Smooth muscle cell (in vitro differentiated cells): Measurements from ENCODE around the gene JAML. TPM values are rescaled to one million over a fixed set of nuclear protein-coding genes. Genes with fewer than 3 reads are reported as not detected.

ENCODE experiments used
- DNase-seq: peaks from one replicate; lab custom pipeline; 2025; ENCODE audit not compliant: unreplicated experiment; lab: John Stamatoyannopoulos, UW
- H2AFZ ChIP-seq: fragments of 200-600 bp; sonication (generic); 2 replicates; pipeline ENCODE4 v1.6.0; 2016; ENCODE audit warnings: antibody characterized with exemption, low read depth, mild to moderate bottlenecking
- H3F3A ChIP-seq: fragments of 200-600 bp; sonication (generic); 2 replicates; pipeline ENCODE4 v1.6.0; 2017; ENCODE audit warnings: antibody characterized with exemption, low read depth
- H3K27ac ChIP-seq: fragments of 200-600 bp; sonication (generic); 2 replicates; pipeline ENCODE4 v1.5.1; 2016; ENCODE audit warnings: low read depth, mild to moderate bottlenecking
- H3K27me3 ChIP-seq: fragments of 200-600 bp; sonication (generic); 2 replicates; pipeline ENCODE4 v1.6.1; 2016; ENCODE audit warnings: low read depth, mild to moderate bottlenecking
- H3K36me3 ChIP-seq: fragments of 200-600 bp; sonication (generic); 2 replicates; pipeline ENCODE4 v1.5.1; 2016; ENCODE audit warnings: low read depth
- H3K4me1 ChIP-seq: fragments of 200-600 bp; sonication (generic); 2 replicates; pipeline ENCODE4 v1.5.1; 2016; ENCODE audit warnings: low read depth
- H3K4me2 ChIP-seq: fragments of 200-600 bp; sonication (generic); 2 replicates; pipeline ENCODE4 v1.6.0; 2016; ENCODE audit warnings: mild to moderate bottlenecking
- H3K4me3 ChIP-seq: fragments of 200-600 bp; sonication (generic); 2 replicates; pipeline ENCODE4 v1.5.1; 2016; ENCODE audit warnings: mild to moderate bottlenecking
- H3K79me2 ChIP-seq: fragments of 200-600 bp; sonication (generic); 2 replicates; pipeline ENCODE4 v1.6.0; 2016; ENCODE audit warnings: low read depth, mild to moderate bottlenecking
- H3K9ac ChIP-seq: fragments of 200-600 bp; sonication (generic); 2 replicates; pipeline ENCODE4 v1.6.0; 2016; ENCODE audit warnings: low read depth
- H3K9me3 ChIP-seq: fragments of 200-600 bp; sonication (generic); replicated peaks from 2 replicates; pipeline ENCODE4 v1.5.1; 2016; ENCODE audit warnings: low read depth
- H4K20me1 ChIP-seq: fragments of 200-600 bp; sonication (generic); 2 replicates; pipeline ENCODE4 v1.6.0; 2016; ENCODE audit warnings: low read depth
- WGBS: methylation state at CpG from one replicate; pipeline ENCODE4 v1.1.7; 2016; ENCODE audit warnings: low lambda C conversion rate; 5-methylcytosine and 5-hydroxymethylcytosine counted together
- polyA plus RNA-seq: library from polyadenylated mRNA; unstranded; fragments of >200 nt; fragmentation: Nextera tagmentation; extraction: Ambion mirVana; gene quantifications from 2 replicates; pipeline ENCODE4 v1.2.1, GENCODE V29; 2016
- total RNA-seq: library from RNA; depleted of rRNA; stranded (reverse); fragments of >200 nt; gene quantifications from 2 replicates; pipeline ENCODE4 v1.2.3, GENCODE V29; 2014
- TF ChIP-seq, protein P1 (sequence below): fragments of 200-600 bp; sonication (generic); IDR thresholded peaks from 2 replicates; pipeline ENCODE4 v1.5.1; 2017; ENCODE audit warnings: borderline replicate concordance, mild to moderate bottlenecking, antibody characterized with exemption; ENCODE audit not compliant: insufficient read depth, poor library complexity, severe bottlenecking

JAML gene
- total and polyA plus RNA-seq, 2 experiments from 2014 or later: not detected

- H3K79me2 ChIP-seq: no peaks in the 10 kb centered on the region
- no peaks in the 10 kb centered on the region for H3F3A ChIP-seq
- no peaks in the 10 kb centered on the region for H4K20me1 ChIP-seq
- H3K4me2 ChIP-seq: no peak overlapping the region
- H3K4me3 ChIP-seq: no peak overlapping the region
- DNase-seq: no peak
- H3K4me1 ChIP-seq: no peaks in the 10 kb centered on the region
- H3K27ac ChIP-seq: no peak overlapping the region
- no peak overlapping the region for H2AFZ ChIP-seq
- H3K9ac ChIP-seq: no peak overlapping the region
- H3K36me3 ChIP-seq: no peaks in the 10 kb centered on the region
- peaks cover 51% of the 10 kb centered on the region for H3K27me3 ChIP-seq
- TF ChIP-seq, protein P1, sequence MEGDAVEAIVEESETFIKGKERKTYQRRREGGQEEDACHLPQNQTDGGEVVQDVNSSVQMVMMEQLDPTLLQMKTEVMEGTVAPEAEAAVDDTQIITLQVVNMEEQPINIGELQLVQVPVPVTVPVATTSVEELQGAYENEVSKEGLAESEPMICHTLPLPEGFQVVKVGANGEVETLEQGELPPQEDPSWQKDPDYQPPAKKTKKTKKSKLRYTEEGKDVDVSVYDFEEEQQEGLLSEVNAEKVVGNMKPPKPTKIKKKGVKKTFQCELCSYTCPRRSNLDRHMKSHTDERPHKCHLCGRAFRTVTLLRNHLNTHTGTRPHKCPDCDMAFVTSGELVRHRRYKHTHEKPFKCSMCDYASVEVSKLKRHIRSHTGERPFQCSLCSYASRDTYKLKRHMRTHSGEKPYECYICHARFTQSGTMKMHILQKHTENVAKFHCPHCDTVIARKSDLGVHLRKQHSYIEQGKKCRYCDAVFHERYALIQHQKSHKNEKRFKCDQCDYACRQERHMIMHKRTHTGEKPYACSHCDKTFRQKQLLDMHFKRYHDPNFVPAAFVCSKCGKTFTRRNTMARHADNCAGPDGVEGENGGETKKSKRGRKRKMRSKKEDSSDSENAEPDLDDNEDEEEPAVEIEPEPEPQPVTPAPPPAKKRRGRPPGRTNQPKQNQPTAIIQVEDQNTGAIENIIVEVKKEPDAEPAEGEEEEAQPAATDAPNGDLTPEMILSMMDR: no peak
- no peaks in the 10 kb centered on the region for H3K9me3 ChIP-seq
Measured at GRCh38 chr11:118231461-118231860, 6.7 kb upstream of the JAML start.

DNA sequence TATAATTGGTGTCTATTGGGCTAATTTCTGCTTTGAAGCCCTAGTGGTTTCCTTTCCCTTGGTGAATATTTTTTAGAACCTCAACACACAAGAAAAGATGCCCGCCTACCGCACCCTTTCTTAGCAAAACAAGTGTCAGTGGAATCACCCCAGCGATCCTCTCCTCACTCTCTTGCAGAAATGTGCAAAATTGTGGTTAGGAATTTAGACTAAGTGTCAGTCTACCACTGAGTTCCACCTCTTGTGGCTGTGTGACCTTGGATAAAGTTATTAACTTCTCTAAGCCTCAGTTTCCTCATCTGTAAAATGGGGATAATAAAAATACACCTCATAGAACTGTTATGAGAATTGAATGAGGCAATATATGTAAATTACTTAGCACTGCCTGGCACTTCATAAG lies 5.3 kb upstream of the JAML start:
- peaks cover 49% of the 10 kb centered on the region for H3K27me3 ChIP-seq
- H3K4me3 ChIP-seq: no peak overlapping the region
- WGBS: 99% methylated on average over 3 of the region's 3 CpGs
- TF ChIP-seq, protein P1: no peak
- H3K9me3 ChIP-seq: no peaks in the 10 kb centered on the region
- no peak for DNase-seq
- no peaks in the 10 kb centered on the region for H3K79me2 ChIP-seq
- no peaks in the 10 kb centered on the region for H3K36me3 ChIP-seq
- no peaks in the 10 kb centered on the region for H4K20me1 ChIP-seq
- no peak overlapping the region for H2AFZ ChIP-seq
- H3K4me1 ChIP-seq: no peaks in the 10 kb centered on the region
- H3K4me2 ChIP-seq: no peak overlapping the region
- no peak overlapping the region for H3K9ac ChIP-seq
- no peaks in the 10 kb centered on the region for H3F3A ChIP-seq
- H3K27ac ChIP-seq: no peak overlapping the region

DNA sequence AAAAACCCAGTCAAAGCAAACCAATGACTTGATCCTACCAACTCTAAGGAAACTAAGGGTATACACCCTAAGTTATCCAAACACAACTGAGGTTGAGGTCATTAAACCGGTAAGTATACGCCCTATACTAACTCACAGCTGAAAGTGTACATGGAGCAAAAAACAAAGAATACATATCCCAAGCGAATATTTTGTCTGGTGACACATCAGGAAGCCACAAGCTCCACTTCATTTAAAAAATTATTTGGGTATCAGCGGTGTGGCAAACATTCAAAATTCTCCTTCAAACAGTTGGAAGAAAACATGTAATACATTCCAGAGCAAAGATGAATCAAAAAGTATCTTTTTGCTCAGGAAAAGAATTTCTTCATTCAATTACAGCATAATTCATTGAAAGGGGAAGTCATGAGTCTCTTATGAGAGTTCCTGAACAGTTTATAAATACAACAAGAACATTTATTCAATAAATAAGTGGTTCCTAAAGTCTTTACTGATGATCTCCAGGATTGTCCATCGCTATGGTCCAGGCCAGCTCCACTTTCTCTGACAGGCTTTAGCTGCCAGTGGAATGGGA lies 4.5 kb upstream of the JAML start:
- Histone ChIP-seq H3K79me2 (no peaks in the 10 kb centered on the region), H3K36me3 (no peaks in the 10 kb centered on the region), H4K20me1 (no peaks in the 10 kb centered on the region), H3F3A (no peaks in the 10 kb centered on the region), H2AFZ (no peak overlapping the region), H3K4me1 (no peaks in the 10 kb centered on the region), H3K27ac (no peak overlapping the region), H3K9ac (no peak overlapping the region), H3K27me3 (peaks cover 46% of the 10 kb centered on the region), H3K9me3 (no peaks in the 10 kb centered on the region), H3K4me3 (no peak overlapping the region), H3K4me2 (no peak overlapping the region)
- DNase-seq: no peak
- TF ChIP-seq, protein P1: no peak
- WGBS: 96% methylated on average over 5 of the region's 5 CpGs

DNA sequence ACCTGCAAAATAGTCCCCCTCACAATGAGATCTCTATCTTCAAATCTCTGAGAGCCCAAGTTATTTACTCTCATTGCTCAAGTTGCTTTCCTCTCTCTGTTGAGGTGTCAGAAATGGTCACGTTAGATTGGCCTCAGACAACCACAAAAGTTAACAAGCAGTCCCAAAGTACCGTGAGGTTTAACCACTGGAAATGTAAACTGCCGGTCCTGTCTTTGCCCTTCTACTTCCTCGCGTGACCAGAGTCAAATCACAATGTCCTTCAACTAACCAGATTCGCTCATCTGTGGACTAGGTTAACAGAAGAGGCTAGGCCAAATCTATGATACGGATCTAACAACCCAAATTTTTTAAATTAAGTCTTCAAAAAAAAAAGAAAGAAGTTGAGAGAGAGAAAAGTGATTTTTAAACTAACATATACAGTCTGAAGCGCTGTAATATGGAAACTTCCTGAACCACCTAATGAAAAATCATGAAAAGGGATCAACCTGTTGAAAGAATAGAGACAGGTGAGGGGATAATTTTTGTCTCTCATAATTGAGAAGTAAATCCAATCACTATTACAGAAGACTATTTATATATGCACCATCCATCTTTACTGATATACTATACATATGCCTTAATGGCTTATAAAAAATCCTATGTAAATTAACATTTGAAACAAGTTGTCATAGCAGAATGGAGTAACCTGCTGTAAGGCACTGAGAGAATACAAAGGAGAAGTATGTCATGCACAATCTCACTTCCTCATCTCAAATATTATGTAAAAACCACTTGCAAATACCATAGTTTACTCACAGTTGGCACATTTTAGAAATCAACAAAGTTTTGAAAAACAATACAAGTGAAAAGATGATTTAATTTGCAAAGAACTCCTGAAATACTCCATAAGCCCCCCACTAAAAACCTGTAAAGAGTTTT lies 3.3 kb upstream of the JAML start:
- Histone ChIP-seq H3K79me2 (no peaks in the 10 kb centered on the region), H3F3A (no peaks in the 10 kb centered on the region), H3K4me3 (no peak overlapping the region), H3K27me3 (peaks cover 51% of the 10 kb centered on the region), H2AFZ (no peak overlapping the region), H3K9me3 (no peaks in the 10 kb centered on the region), H3K36me3 (no peaks in the 10 kb centered on the region), H3K4me2 (no peak overlapping the region), H3K27ac (no peak overlapping the region), H4K20me1 (no peaks in the 10 kb centered on the region), H3K4me1 (no peaks in the 10 kb centered on the region), H3K9ac (no peak overlapping the region)
- TF ChIP-seq, protein P1: no peak
- 89% methylated on average over 8 of the region's 8 CpGs for WGBS
- no peak for DNase-seq
